ENCODE results near the gene NGF.

Gene NGF

DNA sequence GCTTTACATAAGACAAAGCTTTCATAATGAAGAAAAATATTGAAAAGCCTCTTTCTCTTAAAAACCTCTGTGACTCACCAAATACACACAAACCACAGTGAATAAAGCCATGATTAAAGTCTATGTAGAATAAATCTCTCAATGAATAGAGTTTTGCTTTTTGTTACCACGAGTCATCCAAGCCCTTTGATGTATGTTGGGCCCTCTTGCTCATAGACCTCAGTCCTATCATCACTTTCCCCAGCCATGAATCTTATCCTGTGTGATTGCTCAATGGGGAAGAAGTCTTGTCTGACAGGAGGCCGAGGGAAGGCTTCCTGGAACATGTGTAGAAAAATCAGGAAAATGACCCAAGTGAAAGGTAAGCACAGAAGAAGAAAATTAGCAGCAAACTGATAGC is 60.8 kb downstream of the NGF start:
- DNase-seq: no peak

DNA sequence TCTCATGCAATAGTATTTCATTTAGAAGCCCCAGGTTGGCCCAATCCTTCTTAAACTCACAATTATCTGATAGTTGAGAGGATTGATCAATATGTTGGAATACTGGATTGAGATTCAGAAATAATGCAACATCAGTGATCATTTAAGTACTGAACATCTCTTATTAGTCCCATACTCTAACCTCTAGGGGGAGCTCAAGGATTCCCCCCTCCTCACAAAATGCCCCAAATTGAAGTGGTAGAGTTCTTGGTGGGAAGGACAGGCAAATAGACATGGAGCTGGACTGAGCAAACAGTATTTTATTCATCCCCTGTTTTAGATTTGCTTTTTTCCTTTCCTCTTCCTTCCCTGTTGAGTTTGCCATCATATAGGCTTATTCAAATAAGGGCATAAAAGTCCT is 62.8 kb downstream of the NGF start:
- no peak for DNase-seq

- DNase-seq: no peak
Observed at GRCh38 chr1:115274467-115274866, 63.6 kb downstream of the NGF start.

GRCh38 chr1:115266729-115267421 is 71.2 kb downstream of the NGF start:
- DNase-seq: no peak

DNA sequence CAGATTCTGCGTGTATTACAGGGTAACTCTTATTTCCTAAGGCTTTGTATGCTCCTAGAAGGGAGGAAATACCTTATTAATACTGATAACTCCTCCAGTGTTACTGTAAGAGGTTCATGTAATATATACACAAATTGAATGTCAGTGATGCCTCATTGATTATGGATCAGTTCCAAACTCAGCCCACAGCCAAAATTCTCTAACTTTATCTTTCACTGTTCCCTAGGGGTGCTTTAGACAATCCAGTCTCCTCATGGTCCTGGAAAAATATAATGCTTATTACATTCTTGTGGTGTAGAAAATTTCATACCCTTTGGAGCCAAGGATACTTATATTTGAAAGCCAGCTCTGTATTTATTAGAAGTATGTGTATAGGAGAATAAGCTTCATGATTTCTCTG is 73.0 kb downstream of the NGF start:
- no peak for DNase-seq

- no peak for DNase-seq
Observed at GRCh38 chr1:115262886-115263285, 75.2 kb downstream of the NGF start.

DNA sequence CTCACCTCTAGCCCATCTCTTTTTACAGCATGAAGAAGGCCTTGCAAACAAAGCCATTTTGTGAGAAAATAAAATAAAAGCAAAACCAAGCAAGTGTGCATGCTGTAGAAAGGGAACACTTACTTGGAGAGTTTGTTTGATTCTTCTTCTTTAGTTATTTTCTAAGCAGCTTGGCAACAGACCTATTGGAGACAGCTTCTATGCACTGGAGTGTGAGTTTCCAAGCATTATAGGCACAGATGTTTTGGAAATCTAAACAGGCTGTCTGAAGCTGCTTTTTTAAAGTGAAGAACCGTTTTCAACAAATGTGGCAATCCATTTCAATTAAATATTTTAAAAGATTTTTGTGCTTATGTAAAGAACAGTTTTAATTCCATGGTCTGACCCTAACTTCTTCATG is 76.6 kb downstream of the NGF start:
- DNase-seq: no peak

GRCh38 chr1:115258302-115258866 is 79.7 kb downstream of the NGF start:
- no peak for DNase-seq

GRCh38 chr1:115257591-115257990 is 80.5 kb downstream of the NGF start:
- no peak for DNase-seq

GRCh38 chr1:115255154-115255553 is 82.9 kb downstream of the NGF start:
- DNase-seq: no peak

GRCh38 chr1:115252585-115252984 is 85.5 kb downstream of the NGF start:
- no peak for DNase-seq

DNA sequence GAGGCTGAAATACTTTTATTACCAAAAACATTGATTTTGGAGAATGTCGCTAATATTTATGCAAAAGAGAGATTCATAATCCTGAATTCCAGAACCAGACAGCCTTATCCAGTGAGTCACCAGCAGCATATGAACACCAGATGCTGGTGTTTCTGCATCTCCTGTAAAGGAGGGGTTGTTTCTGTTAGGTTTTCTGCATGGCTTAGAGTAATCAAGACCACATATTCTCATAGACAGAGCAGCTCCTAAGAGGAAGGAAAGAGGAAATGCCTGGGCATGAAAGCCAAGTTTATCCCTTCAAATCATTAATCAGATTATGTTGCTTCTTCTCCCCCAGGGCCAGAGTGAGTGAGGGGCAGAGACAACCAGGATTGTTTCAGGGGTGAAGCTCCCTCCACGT is 86.2 kb downstream of the NGF start:
- DNase-seq: no peak

DNA sequence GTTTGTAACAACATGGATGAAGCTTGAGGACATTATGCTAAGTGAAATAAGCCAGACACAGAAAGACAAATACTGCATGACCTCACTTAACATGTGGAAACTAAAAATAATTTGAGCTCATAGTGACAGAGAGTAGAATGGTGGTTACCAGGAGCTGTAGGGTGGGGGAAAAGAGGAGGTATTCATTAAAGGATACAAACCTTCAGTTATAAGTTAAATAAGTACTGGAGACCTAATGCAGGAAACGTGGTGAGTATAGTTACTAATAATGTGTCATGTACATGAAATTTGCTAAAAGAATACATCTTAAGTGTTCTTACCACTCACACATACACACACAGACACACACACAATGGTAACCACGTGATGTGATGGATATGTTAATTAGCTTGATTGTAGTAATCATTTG is 86.7 kb downstream of the NGF start:
- no peak for DNase-seq

DNA sequence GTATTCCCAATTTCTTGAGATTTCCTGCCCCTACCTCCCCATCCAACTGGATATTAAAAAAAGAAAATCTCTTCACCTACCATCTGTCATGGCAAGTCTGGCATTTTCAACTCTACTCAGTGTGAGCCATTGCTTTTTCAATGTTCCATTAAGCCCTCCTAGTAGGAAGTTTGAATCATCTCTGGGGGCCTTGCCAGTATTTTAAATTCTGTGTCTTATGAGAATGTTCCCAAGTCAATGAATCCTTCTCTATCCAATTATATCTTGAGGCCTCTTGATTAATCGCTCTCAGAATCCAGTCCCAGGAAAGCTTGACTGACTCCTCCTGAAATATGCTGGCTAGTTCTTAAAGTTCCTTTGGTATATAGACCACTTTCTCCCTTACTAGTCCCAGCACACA is 91.5 kb downstream of the NGF start:
- DNase-seq: no peak

- DNase-seq: no peak
Observed at GRCh38 chr1:115245227-115245626, 92.8 kb downstream of the NGF start.

DNA sequence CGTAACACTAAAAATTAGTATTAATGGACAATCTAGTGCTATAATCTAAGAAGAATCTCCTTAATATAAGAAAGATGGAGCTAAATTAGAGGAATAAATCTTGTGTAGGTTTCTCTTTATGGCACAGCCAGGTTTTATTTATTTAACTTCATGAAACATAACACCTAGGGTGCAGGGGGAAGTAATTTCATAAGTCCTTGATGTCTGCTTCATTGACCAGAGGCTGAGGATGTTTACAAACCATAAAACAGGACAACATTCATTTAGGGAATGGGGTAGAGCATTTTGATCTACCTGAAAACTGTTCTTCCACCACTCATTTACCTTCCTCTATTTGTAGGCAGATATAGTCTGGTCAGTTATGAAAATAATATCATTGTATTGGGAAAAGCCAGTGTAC is 95.5 kb downstream of the NGF start:
- DNase-seq: no peak

DNA sequence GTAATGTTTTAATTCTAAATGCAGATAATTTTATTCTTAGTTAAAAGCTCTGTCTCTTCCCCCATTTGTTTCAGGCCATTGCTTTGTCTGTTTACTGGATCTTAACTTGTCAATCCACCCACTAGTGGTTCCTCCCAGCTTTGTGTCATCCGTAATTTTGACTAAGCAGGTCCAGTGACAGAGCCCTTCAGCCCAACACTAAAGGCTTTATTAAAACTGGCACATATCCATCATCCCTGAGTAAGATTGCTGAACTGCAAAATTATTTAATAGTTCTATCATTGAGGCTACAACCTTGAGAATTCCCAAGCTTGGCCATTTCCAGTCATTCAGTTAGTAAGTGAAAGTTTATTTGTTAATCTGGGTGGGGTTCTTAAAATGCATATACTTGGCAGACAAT is 96.7 kb downstream of the NGF start:
- DNase-seq: no peak

DNA sequence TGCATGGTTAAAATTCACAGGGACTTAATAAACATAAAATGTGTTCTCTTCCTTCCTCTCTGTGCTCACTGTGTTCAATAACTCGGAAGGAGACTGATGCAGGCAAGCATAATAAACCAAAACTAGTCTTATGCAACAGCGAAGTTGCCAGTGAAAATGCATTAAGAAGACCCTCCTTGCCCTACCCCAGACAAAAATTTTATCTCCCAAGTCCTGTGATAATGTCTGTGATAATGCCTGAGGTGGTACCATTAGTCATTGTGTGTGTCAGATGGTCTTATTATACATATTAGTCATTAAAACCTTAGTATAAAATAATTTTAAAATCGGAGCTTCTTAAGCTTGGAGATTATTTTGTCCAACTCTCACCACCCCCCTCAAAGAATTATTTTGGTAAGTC is 97.8 kb downstream of the NGF start:
- no peak for DNase-seq

DNA sequence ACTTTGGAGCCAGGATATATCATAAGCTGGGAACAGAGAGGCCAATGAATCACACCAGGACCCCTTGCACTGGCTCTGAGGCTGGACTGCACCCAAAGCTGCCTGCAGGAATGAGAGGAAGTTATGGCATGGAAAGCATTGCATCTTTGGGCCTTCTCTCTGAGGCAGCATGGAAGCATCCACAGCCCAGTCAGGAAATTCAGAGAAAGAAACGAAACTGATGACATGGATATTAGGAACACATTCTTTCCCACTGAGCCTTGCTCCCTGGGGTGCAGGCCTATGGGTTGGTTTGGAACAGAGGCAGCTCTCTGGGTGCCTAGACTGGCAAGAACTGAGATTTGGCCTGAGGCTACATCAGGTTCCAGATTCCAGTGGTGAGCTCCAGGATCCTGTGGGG is 98.6 kb downstream of the NGF start:
- no peak for DNase-seq

- DNase-seq: no peak
Observed at GRCh38 chr1:115239148-115239422, 99.0 kb downstream of the NGF start.

GRCh38 chr1:115238336-115239147 is 99.5 kb downstream of the NGF start:
- no peak for DNase-seq

DNA sequence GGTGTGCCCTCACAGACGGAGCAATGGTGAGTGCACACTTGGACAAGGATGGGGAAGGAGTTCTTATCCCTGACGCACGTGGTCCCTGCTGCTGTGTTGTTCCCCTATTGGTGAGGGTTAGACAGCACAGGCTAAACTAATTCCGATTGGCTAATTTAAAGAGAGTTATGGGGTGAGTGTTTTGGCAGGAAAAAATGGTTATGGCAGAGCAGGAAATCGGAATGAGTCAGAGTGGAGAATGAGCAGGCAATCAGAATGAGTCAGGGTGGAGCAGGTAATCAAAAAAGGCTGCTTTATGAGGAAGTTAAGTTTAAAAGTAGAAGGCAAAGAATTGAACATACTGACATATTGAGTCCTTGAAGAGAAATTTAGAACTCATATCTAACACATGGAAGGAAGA is 100.5 kb downstream of the NGF start:
- no peak for DNase-seq

DNA sequence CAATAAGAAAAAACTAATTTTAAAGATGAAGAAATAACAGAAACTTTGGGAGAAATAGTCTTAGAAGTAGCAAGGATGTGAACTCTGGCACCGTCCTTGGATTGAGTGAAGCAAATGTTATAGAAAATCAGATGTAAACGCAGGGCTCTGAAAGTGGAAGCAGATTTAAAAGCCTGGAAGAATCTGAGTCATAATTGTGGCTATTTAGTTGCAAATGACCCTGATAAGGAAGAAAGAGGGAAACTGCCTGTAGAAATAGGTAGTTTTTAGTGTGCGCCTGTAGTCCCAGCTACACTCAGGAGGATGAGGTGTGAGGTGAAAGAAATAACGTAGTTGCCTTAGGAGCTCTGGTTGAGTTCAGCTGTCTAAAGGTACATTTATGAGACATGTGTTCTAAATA is 101.0 kb downstream of the NGF start:
- DNase-seq: no peak
